Hepatic stellate cell (primary cell): ENCODE data around the gene TSPAN9.
A peak's percentile ranks its signal among the peaks of the same experiment; 100 is the strongest.

ENCODE experiments used
- DNase-seq: peaks from one replicate; pipeline ENCODE4 v3.0.0; 2011; ENCODE audit warnings: low spot score

The TSPAN9 gene

GRCh38 chr12:3077572-3078081, 448 bp downstream of the TSPAN9 start:
- DNase-seq = peak; percentile 64

- DNase-seq = no peak
These were observed 1.1 kb downstream of the TSPAN9 start for GRCh38 chr12:3078086-3078820.

- DNase-seq = no peak
These were observed 3.9 kb downstream of the TSPAN9 start for GRCh38 chr12:3081091-3081490.

GRCh38 chr12:3081886-3082285, 4.7 kb downstream of the TSPAN9 start:
- DNase-seq = no peak

- no peak for DNase-seq
These were observed 6.2 kb downstream of the TSPAN9 start for GRCh38 chr12:3083241-3083920.

GRCh38 chr12:3083921-3084347, 6.8 kb downstream of the TSPAN9 start:
- no peak for DNase-seq

GRCh38 chr12:3084742-3085141, 7.6 kb downstream of the TSPAN9 start:
- no peak for DNase-seq

- no peak for DNase-seq
These were observed 8.4 kb downstream of the TSPAN9 start for GRCh38 chr12:3085341-3086139.

GRCh38 chr12:3086211-3086610, 9.0 kb downstream of the TSPAN9 start:
- no peak for DNase-seq

GRCh38 chr12:3086729-3087323, 9.6 kb downstream of the TSPAN9 start:
- DNase-seq = no peak

GRCh38 chr12:3087758-3088650, 10.8 kb downstream of the TSPAN9 start:
- no peak for DNase-seq

GRCh38 chr12:3089588-3089987, 12.4 kb downstream of the TSPAN9 start:
- no peak for DNase-seq

GRCh38 chr12:3090240-3091037, 13.3 kb downstream of the TSPAN9 start:
- DNase-seq = no peak

GRCh38 chr12:3091038-3091319, 13.8 kb downstream of the TSPAN9 start:
- DNase-seq = no peak

GRCh38 chr12:3091382-3092241, 14.4 kb downstream of the TSPAN9 start:
- no peak for DNase-seq

GRCh38 chr12:3092764-3093163, 15.6 kb downstream of the TSPAN9 start:
- DNase-seq = no peak

GRCh38 chr12:3097186-3097804, 20.1 kb downstream of the TSPAN9 start:
- peak; percentile 87 for DNase-seq

GRCh38 chr12:3097836-3098235, 20.7 kb downstream of the TSPAN9 start:
- no peak for DNase-seq

GRCh38 chr12:3098436-3098835, 21.3 kb downstream of the TSPAN9 start:
- no peak for DNase-seq
